Neuronal stem cell (in vitro differentiated cells): ENCODE data around the gene ATP2A1.

ENCODE experiments used
- DNase-seq: peaks from one replicate; pipeline ENCODE4 v3.0.0-alpha.2; 2013; ENCODE audit warnings: low spot score
- H2AFZ ChIP-seq: one replicate; pipeline ENCODE4 v1.6.1; 2013; ENCODE audit warnings: mild to moderate bottlenecking, low read length, inconsistent platforms
- H2AK5ac ChIP-seq: 2 replicates; pipeline ENCODE4 v1.6.1; 2013; ENCODE audit warnings: low read depth, mild to moderate bottlenecking, inconsistent platforms, low read length, moderate library complexity, mixed read lengths
- H2BK120ac ChIP-seq: 2 replicates; pipeline ENCODE4 v1.6.1; 2013; ENCODE audit warnings: low read depth, mild to moderate bottlenecking, inconsistent platforms, low read length, moderate library complexity, mixed read lengths
- H2BK12ac ChIP-seq: one replicate; pipeline ENCODE4 v1.6.1; 2013; ENCODE audit warnings: low read length, inconsistent platforms
- H2BK15ac ChIP-seq: 2 replicates; pipeline ENCODE4 v1.6.1; 2013; ENCODE audit warnings: mild to moderate bottlenecking, low read length, inconsistent platforms, mixed read lengths
- H2BK5ac ChIP-seq: one replicate; pipeline ENCODE4 v1.6.1; 2013; ENCODE audit warnings: inconsistent platforms, mild to moderate bottlenecking, low read length, moderate library complexity
- H3K14ac ChIP-seq: one replicate; pipeline ENCODE4 v1.6.1; 2013; ENCODE audit warnings: low read length, inconsistent platforms
- H3K18ac ChIP-seq: 2 replicates; pipeline ENCODE4 v1.6.1; 2013; ENCODE audit warnings: low read length, inconsistent platforms
- H3K23ac ChIP-seq: 2 replicates; pipeline ENCODE4 v1.6.1; 2013; ENCODE audit warnings: low read depth, mild to moderate bottlenecking, mixed read lengths, low read length, inconsistent platforms; ENCODE audit not compliant: poor library complexity
- H3K27ac ChIP-seq: replicated peaks from 3 replicates; pipeline ENCODE4 v1.5.1; 2013; ENCODE audit warnings: low read length, inconsistent platforms
- H3K27me3 ChIP-seq, 3 experiments: 2 replicates each; pipeline ENCODE4 v1.6.1; 2013; ENCODE audit warnings: low read length in 3 of 3, mild to moderate bottlenecking in 2 of 3, inconsistent platforms in 1 of 3, low read depth in 1 of 3, mixed read lengths in 1 of 3, moderate library complexity in 1 of 3; ENCODE audit not compliant: control insufficient read depth in 3 of 3, insufficient read depth in 3 of 3
- H3K36me3 ChIP-seq, 2 donors: replicated peaks in 1 of 2; 2 replicates each; pipeline ENCODE4 v1.6.1; 2013; ENCODE audit warnings: low read length in 2 of 2; ENCODE audit not compliant: control insufficient read depth in 2 of 2, insufficient read depth in 2 of 2
- H3K4ac ChIP-seq: 2 replicates; pipeline ENCODE4 v1.6.1; 2013; ENCODE audit warnings: inconsistent platforms, mild to moderate bottlenecking, low read length, moderate library complexity
- H3K4me1 ChIP-seq, 2 donors: 1 replicate in 1 of 2; 2 replicates in 1 of 2; pipeline ENCODE4 v1.6.1; 2013; ENCODE audit warnings: low read length in 2 of 2, low read depth in 1 of 2; ENCODE audit not compliant: control insufficient read depth in 2 of 2, insufficient read depth in 1 of 2
- H3K4me2 ChIP-seq: one replicate; pipeline ENCODE4 v1.6.1; 2013; ENCODE audit warnings: mild to moderate bottlenecking, low read length, inconsistent platforms; ENCODE audit not compliant: insufficient read depth, poor library complexity, severe bottlenecking
- H3K4me3 ChIP-seq, 2 donors: 2 replicates each; pipeline ENCODE4 v1.5.1; 2013; ENCODE audit warnings: low read length in 2 of 2, mild to moderate bottlenecking in 2 of 2, inconsistent platforms in 1 of 2, moderate library complexity in 1 of 2
- H3K79me1 ChIP-seq: one replicate; pipeline ENCODE4 v1.6.1; 2013; ENCODE audit warnings: low read depth, mild to moderate bottlenecking, inconsistent platforms, low read length, moderate library complexity
- H3K9ac ChIP-seq: one replicate; pipeline ENCODE4 v1.6.1; 2013; ENCODE audit warnings: mild to moderate bottlenecking, low read depth, low read length, inconsistent platforms; ENCODE audit not compliant: poor library complexity
- H3K9me3 ChIP-seq, 2 donors: replicated peaks in 1 of 2; 2 replicates each; pipeline versions ENCODE3 to v1.6.1; 2013; ENCODE audit warnings: low read length in 2 of 2, mild to moderate bottlenecking in 2 of 2, inconsistent platforms in 1 of 2, low read depth in 1 of 2, mixed read lengths in 1 of 2, moderate library complexity in 1 of 2; ENCODE audit not compliant: control insufficient read depth in 2 of 2, insufficient read depth in 1 of 2
- H4K8ac ChIP-seq: one replicate; pipeline ENCODE4 v1.6.1; 2013; ENCODE audit warnings: low read depth, mild to moderate bottlenecking, inconsistent platforms, low read length, moderate library complexity
- H4K91ac ChIP-seq: one replicate; pipeline ENCODE4 v1.6.1; 2013; ENCODE audit warnings: low read length, low read depth, mild to moderate bottlenecking, inconsistent platforms; ENCODE audit not compliant: poor library complexity
- WGBS, 2 donors: extraction: QIAGEN DNeasy Blood & Tissue Kit; methylation state at CpG; one replicate each; pipeline ENCODE4 v1.1.7; 2013; ENCODE audit warnings: missing lambda C conversion rate in 2 of 2, mixed read lengths in 1 of 2; ENCODE audit not compliant: insufficient read length in 2 of 2, insufficient replicate concordance in 1 of 2; ENCODE audit errors: extremely low coverage in 2 of 2; 5-methylcytosine and 5-hydroxymethylcytosine counted together

Gene ATP2A1

GRCh38 chr16:28930652-28931051, 52.4 kb downstream of the ATP2A1 start:
- Histone ChIP-seq H3K23ac (no peak overlapping the region), H3K18ac (no peak overlapping the region), H3K79me1 (no peaks in the 10 kb centered on the region), H3K4me3 (no peak overlapping the region), H3K36me3 (no peaks in the 10 kb centered on the region), H2BK120ac (no peak overlapping the region), H3K14ac (no peak overlapping the region), H4K8ac (no peak overlapping the region), H4K91ac (no peak overlapping the region), H2BK12ac (no peak overlapping the region), H3K4me1 (peaks cover 4% of the 10 kb centered on the region in 2 donors), H3K9ac (no peak overlapping the region), H2AK5ac (no peak overlapping the region), H3K4ac (no peak overlapping the region), H2AFZ (peak overlapping the region; percentile 91), H3K27ac (peak overlapping the region; percentile 87), H3K27me3 (no peaks in the 10 kb centered on the region), H3K4me2 (no peak overlapping the region), H2BK15ac (no peak overlapping the region), H3K9me3 (no peaks in the 10 kb centered on the region), H2BK5ac (no peak overlapping the region)
- peak; percentile 75 for DNase-seq
- no CpG with 5 or more reads among the region's 3 CpGs for WGBS, 2 donors

- H3K9ac ChIP-seq, result no peak within 1 kb of the TSS
- H4K8ac ChIP-seq, result no peak within 1 kb of the TSS
- no peaks in the 10 kb centered on the region for H3K36me3 ChIP-seq
- peak within 1 kb of the TSS; percentile 58 for H2AK5ac ChIP-seq
- no peaks in the 10 kb centered on the region for H3K27me3 ChIP-seq
- no peak within 1 kb of the TSS for H3K4ac ChIP-seq
- no peaks in the 10 kb centered on the region for H3K79me1 ChIP-seq
- WGBS, 2 donors, result no CpG with 5 or more reads among the region's 10 CpGs
- H2BK5ac ChIP-seq, result peak within 1 kb of the TSS; percentile 33
- H3K27ac ChIP-seq, result peak within 1 kb of the TSS; percentile 87
- H3K4me2 ChIP-seq, result no peak within 1 kb of the TSS
- no peak for DNase-seq
- H2BK15ac ChIP-seq, result peak within 1 kb of the TSS; percentile 96
- H4K91ac ChIP-seq, result peak within 1 kb of the TSS; percentile 87
- H2BK120ac ChIP-seq, result peak within 1 kb of the TSS; percentile 37
- peak within 1 kb of the TSS; percentile 76 for H3K18ac ChIP-seq
- H3K9me3 ChIP-seq, result no peaks in the 10 kb centered on the region
- no peak within 1 kb of the TSS for H3K4me3 ChIP-seq
- H2BK12ac ChIP-seq, result peak within 1 kb of the TSS; percentile 85
- no peak within 1 kb of the TSS for H3K14ac ChIP-seq
- peak within 1 kb of the TSS; percentile 91 for H2AFZ ChIP-seq
- peak within 1 kb of the TSS; percentile 5 for H3K23ac ChIP-seq
- H3K4me1 ChIP-seq, result peaks cover 4% of the 10 kb centered on the region in 2 donors
These were observed 53.5 kb downstream of the ATP2A1 start, which contains the start of gene CD19 for GRCh38 chr16:28931801-28932225. Gene CD19 (plus strand): TSS chr16:28931971. CDS start chr16:28932001, 30 bp downstream.

GRCh38 chr16:28932339-28933141, 54.3 kb downstream of the ATP2A1 start:
- no peaks in the 10 kb centered on the region for H3K79me1 ChIP-seq
- peaks cover 4% of the 10 kb centered on the region in 2 donors for H3K4me1 ChIP-seq
- peak overlapping the region; percentile 58 for H2AK5ac ChIP-seq
- no peaks in the 10 kb centered on the region for H3K36me3 ChIP-seq
- no peak overlapping the region for H3K4ac ChIP-seq
- H4K8ac ChIP-seq, result no peak overlapping the region
- peak overlapping the region; percentile 96 for H2BK15ac ChIP-seq
- H3K27ac ChIP-seq, result no peak overlapping the region
- H2BK120ac ChIP-seq, result peak overlapping the region; percentile 37
- no peak overlapping the region for H3K4me3 ChIP-seq
- no peak overlapping the region for H3K4me2 ChIP-seq
- peak overlapping the region; percentile 33 for H2BK5ac ChIP-seq
- H4K91ac ChIP-seq, result peak overlapping the region; percentile 87
- peak overlapping the region; percentile 76 for H3K18ac ChIP-seq
- no peak for DNase-seq
- peak overlapping the region; percentile 85 for H2BK12ac ChIP-seq
- no peaks in the 10 kb centered on the region for H3K9me3 ChIP-seq
- H3K23ac ChIP-seq, result no peak overlapping the region
- peak overlapping the region; percentile 41 for H2AFZ ChIP-seq
- no peak overlapping the region for H3K14ac ChIP-seq
- WGBS, 2 donors, result no CpG with 5 or more reads among the region's 20 CpGs
- H3K27me3 ChIP-seq, result no peaks in the 10 kb centered on the region
- no peak overlapping the region for H3K9ac ChIP-seq

GRCh38 chr16:28933171-28933570, 54.9 kb downstream of the ATP2A1 start:
- Histone ChIP-seq H3K23ac (no peak overlapping the region), H3K18ac (peak overlapping the region; percentile 77), H2BK5ac (peak overlapping the region; percentile 33), H3K4ac (no peak overlapping the region), H2BK12ac (peak overlapping the region; percentile 50), H2BK15ac (peak overlapping the region; percentile 96), H3K4me1 (peaks cover 4% of the 10 kb centered on the region in 2 donors), H3K27ac (no peak overlapping the region), H2AK5ac (peak overlapping the region; percentile 58), H2BK120ac (peak overlapping the region; percentile 37), H3K79me1 (no peaks in the 10 kb centered on the region), H4K91ac (peak overlapping the region; percentile 49), H3K27me3 (no peaks in the 10 kb centered on the region), H3K9me3 (no peaks in the 10 kb centered on the region), H2AFZ (peak overlapping the region; percentile 41), H4K8ac (no peak overlapping the region), H3K4me2 (no peak overlapping the region), H3K9ac (no peak overlapping the region), H3K14ac (no peak overlapping the region), H3K4me3 (no peak overlapping the region), H3K36me3 (no peaks in the 10 kb centered on the region)
- DNase-seq, result no peak
- WGBS, 2 donors, result no CpG with 5 or more reads among the region's 8 CpGs
